ENCODE results near the gene ZBTB46. TPM values are rescaled to one million over a fixed set of nuclear protein-coding genes. Genes with fewer than 3 reads are reported as not detected.
"Not testable (repeated sequence)": the region's sequence is repeated elsewhere in the genome, so short reads cannot be mapped to it uniquely, and the experiment has no call there.

The ZBTB46 gene
- total RNA-seq, 1 experiment from 2014 or later, result 9.5 TPM

DNA sequence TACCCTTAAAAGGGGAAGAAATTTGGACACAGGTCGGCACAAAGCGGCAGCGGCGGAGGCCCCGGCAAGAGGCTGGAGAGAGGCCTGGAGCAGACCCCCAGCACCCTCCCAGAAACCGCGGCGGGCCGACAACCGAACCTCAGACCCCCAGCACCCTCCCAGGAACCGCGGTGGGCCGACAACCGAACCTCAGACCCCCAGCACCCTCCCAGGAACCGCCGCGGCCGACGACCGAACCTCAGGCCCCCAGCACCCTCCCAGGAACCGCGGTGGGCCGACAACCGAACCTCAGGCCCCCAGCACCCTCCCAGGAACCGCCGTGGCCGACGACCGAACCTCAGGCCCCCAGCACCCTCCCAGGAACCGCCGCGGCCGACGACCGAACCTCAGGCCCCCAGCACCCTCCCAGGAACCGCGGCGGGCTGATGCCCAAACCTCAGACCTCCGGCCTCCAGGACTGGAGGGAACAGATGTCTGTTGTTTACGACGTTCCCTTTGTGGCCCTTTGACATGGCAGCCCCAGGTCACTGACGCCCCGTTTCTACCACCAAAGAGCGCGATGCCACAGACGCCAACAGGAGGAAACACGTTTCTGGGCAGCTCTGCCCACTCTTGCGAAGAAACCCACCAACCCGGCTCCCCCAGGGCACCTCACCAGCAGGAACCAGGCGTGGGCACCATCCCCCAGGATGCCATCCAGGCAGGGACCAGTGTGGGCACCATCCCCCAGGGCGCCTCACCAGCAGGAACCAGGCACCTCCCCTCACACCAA, 28.4 kb downstream of the ZBTB46 start:
- Histone ChIP-seq H3K9me3 (peaks cover 6% of the 10 kb centered on the region; the same call in 1 of the 2 replicates), H3K4me3 (ENCODE audit: low read depth, low read length) (no peak overlapping the region), H3K4me1 (no peaks in the 10 kb centered on the region), H3K36me3 (ENCODE audit: control insufficient read depth, insufficient read depth, low read length) (no peaks in the 10 kb centered on the region), H3K27me3 (replicated peaks; ENCODE audit: control insufficient read depth, insufficient read depth, low read length) (no peaks in the 10 kb centered on the region)
- BruUV-seq (replicated peaks), result no TSS peak
- TF ChIP-seq, protein P1, sequence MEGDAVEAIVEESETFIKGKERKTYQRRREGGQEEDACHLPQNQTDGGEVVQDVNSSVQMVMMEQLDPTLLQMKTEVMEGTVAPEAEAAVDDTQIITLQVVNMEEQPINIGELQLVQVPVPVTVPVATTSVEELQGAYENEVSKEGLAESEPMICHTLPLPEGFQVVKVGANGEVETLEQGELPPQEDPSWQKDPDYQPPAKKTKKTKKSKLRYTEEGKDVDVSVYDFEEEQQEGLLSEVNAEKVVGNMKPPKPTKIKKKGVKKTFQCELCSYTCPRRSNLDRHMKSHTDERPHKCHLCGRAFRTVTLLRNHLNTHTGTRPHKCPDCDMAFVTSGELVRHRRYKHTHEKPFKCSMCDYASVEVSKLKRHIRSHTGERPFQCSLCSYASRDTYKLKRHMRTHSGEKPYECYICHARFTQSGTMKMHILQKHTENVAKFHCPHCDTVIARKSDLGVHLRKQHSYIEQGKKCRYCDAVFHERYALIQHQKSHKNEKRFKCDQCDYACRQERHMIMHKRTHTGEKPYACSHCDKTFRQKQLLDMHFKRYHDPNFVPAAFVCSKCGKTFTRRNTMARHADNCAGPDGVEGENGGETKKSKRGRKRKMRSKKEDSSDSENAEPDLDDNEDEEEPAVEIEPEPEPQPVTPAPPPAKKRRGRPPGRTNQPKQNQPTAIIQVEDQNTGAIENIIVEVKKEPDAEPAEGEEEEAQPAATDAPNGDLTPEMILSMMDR (IDR thresholded peaks at IDR 0.05; ENCODE audit: insufficient read depth in 1 of 2, low read depth in 1 of 2, low read length in 1 of 2, severe bottlenecking in 1 of 2, unreplicated experiment in 1 of 2), result no peak
- no peak for DNase-seq
- no peaks in the 10 kb centered on the region for H3K36me3 Mint-ChIP-seq (ENCODE audit: insufficient read depth, unreplicated experiment)
- H3K27me3 Mint-ChIP-seq (ENCODE audit: insufficient read depth, unreplicated experiment), result no peaks in the 10 kb centered on the region
- intact Hi-C loops (cut with micrococcal nuclease; ENCODE audit: unreplicated experiment), result no loop called here
- H3K9me3 Mint-ChIP-seq (ENCODE audit: unreplicated experiment), result no peaks in the 10 kb centered on the region
- H3K4me1 Mint-ChIP-seq (ENCODE audit: low read depth, unreplicated experiment), result no peaks in the 10 kb centered on the region
- H3K27ac Mint-ChIP-seq (ENCODE audit: unreplicated experiment), result no peak overlapping the region
- ChIA-PET POLR2A (no interaction called here), CTCF (no interaction called here)
- no peak overlapping the region for H3K4me3 Mint-ChIP-seq (ENCODE audit: unreplicated experiment)

DNA sequence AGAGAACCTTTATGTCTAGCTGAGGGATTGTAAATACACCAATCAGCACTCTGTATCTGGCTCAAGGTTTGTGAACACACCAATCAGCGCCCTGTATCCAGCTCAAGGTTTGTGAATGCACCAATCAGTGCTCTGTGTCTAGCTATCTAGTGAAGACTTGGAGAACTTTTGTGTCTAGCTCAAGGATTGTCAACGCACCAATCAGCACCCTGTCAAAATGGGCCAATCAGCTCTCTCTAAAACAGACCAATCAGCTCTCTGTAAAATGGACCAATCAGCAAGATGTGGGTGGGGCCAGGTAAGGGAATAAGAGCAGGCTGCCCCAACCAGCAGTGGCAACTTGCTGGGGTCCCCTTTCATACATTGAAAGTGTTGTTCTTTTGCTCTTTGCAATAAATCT, 29.9 kb downstream of the ZBTB46 start:
- H3K27me3 Mint-ChIP-seq (ENCODE audit: insufficient read depth, unreplicated experiment); H3K27ac Mint-ChIP-seq (ENCODE audit: unreplicated experiment); H3K27me3 ChIP-seq (replicated peaks; ENCODE audit: control insufficient read depth, insufficient read depth, low read length); H3K9me3 Mint-ChIP-seq (ENCODE audit: unreplicated experiment); H3K4me3 ChIP-seq (ENCODE audit: low read depth, low read length); BruUV-seq (replicated peaks); H3K9me3 ChIP-seq; H3K36me3 Mint-ChIP-seq (ENCODE audit: insufficient read depth, unreplicated experiment); H3K36me3 ChIP-seq (ENCODE audit: control insufficient read depth, insufficient read depth, low read length); H3K4me1 ChIP-seq; H3K4me1 Mint-ChIP-seq (ENCODE audit: low read depth, unreplicated experiment); POLR2A ChIA-PET; intact Hi-C loops (cut with micrococcal nuclease; ENCODE audit: unreplicated experiment); H3K4me3 Mint-ChIP-seq (ENCODE audit: unreplicated experiment): not testable (repeated sequence)
- DNase-seq, result peak; percentile 50 to 70
- CTCF ChIA-PET, result interaction anchor here (0.9 to 1.1 kb wide), 2 partner anchors 15 to 60 kb away, joined by 3 to 4 read pairs; no protein-coding TSS in a partner anchor

DNA sequence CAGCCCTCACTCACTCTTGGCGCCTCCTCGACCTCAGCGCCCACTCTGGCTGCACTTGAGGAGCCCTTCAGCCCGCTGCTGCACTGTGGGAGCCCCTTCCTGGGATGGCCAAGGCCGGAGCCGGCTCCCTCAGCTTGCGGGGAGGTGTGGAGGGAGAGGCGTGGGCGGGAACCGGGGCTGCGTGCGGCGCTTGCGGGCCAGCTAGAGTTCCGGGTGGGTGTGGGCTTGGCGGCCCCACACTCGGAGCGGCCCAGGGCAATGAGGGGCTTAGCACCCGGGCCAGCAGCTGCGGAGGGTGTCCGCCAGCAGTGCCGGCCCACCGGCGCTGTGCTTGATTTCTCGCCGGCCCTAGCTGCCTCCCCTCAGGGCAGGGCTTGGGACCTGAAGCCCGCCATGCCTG, 30.7 kb downstream of the ZBTB46 start:
- POLR2A ChIA-PET; H3K9me3 ChIP-seq; DNase-seq; BruUV-seq (replicated peaks); H3K4me3 Mint-ChIP-seq (ENCODE audit: unreplicated experiment); intact Hi-C loops (cut with micrococcal nuclease; ENCODE audit: unreplicated experiment); H3K36me3 Mint-ChIP-seq (ENCODE audit: insufficient read depth, unreplicated experiment); H3K4me1 ChIP-seq; H3K4me1 Mint-ChIP-seq (ENCODE audit: low read depth, unreplicated experiment); H3K27me3 Mint-ChIP-seq (ENCODE audit: insufficient read depth, unreplicated experiment); H3K36me3 ChIP-seq (ENCODE audit: control insufficient read depth, insufficient read depth, low read length); H3K27ac Mint-ChIP-seq (ENCODE audit: unreplicated experiment); H3K27me3 ChIP-seq (replicated peaks; ENCODE audit: control insufficient read depth, insufficient read depth, low read length); H3K9me3 Mint-ChIP-seq (ENCODE audit: unreplicated experiment); H3K4me3 ChIP-seq (ENCODE audit: low read depth, low read length): not testable (repeated sequence)
- CTCF ChIA-PET, result interaction anchor here (0.9 to 1.1 kb wide), 2 partner anchors 14 to 59 kb away, joined by 3 to 4 read pairs; no protein-coding TSS in a partner anchor

DNA sequence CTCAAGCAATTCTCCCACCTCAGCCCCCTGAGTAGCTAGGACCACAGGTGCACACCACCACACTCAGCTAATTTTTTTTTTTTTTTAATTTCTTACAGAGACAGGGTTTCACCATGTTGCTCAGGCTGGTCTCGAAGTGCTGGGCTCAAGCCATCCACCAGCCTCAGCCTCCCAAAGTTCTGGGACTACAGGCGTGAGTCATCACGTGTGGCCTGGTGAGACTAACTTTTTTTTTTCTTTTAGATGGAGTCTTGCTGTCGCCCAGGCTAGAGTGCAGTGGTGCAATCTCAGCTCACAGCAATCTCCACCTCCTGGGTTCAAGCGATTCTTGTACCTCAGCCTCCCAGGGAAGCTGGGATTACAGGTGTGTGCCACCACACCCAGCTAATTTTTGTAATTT, 31.9 kb downstream of the ZBTB46 start:
- H3K27me3 Mint-ChIP-seq (ENCODE audit: insufficient read depth, unreplicated experiment); H3K4me3 ChIP-seq (ENCODE audit: low read depth, low read length); H3K4me3 Mint-ChIP-seq (ENCODE audit: unreplicated experiment); H3K27ac Mint-ChIP-seq (ENCODE audit: unreplicated experiment); H3K36me3 ChIP-seq (ENCODE audit: control insufficient read depth, insufficient read depth, low read length); H3K4me1 ChIP-seq; CTCF ChIA-PET; BruUV-seq (replicated peaks); H3K27me3 ChIP-seq (replicated peaks; ENCODE audit: control insufficient read depth, insufficient read depth, low read length); H3K4me1 Mint-ChIP-seq (ENCODE audit: low read depth, unreplicated experiment); DNase-seq; intact Hi-C loops (cut with micrococcal nuclease; ENCODE audit: unreplicated experiment); POLR2A ChIA-PET; H3K9me3 Mint-ChIP-seq (ENCODE audit: unreplicated experiment); H3K9me3 ChIP-seq; H3K36me3 Mint-ChIP-seq (ENCODE audit: insufficient read depth, unreplicated experiment): not testable (repeated sequence)

DNA sequence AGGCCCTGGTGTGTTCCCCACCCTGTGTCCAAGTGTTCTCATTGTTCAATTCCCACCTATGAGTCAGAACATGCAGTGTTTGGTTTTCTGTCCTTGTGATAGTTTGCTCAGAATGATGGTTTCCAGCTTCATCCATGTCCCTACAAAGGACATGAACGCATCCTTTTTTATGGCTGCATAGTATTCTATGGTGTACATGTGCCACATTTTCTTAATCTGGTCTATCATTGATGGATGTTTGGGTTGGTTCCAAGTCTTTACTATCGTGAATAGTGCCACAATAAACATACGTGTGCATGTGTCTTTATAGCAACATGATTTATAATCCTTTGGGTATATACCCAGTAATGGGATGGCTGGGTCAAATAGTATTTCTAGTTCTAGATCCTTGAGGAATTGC, 33.9 kb downstream of the ZBTB46 start:
- DNase-seq; H3K36me3 ChIP-seq (ENCODE audit: control insufficient read depth, insufficient read depth, low read length); H3K4me1 ChIP-seq; H3K27me3 ChIP-seq (replicated peaks; ENCODE audit: control insufficient read depth, insufficient read depth, low read length); H3K27me3 Mint-ChIP-seq (ENCODE audit: insufficient read depth, unreplicated experiment); H3K9me3 ChIP-seq; H3K4me3 Mint-ChIP-seq (ENCODE audit: unreplicated experiment); POLR2A ChIA-PET; intact Hi-C loops (cut with micrococcal nuclease; ENCODE audit: unreplicated experiment); H3K4me1 Mint-ChIP-seq (ENCODE audit: low read depth, unreplicated experiment); H3K4me3 ChIP-seq (ENCODE audit: low read depth, low read length); H3K36me3 Mint-ChIP-seq (ENCODE audit: insufficient read depth, unreplicated experiment); H3K27ac Mint-ChIP-seq (ENCODE audit: unreplicated experiment); CTCF ChIA-PET; H3K9me3 Mint-ChIP-seq (ENCODE audit: unreplicated experiment); BruUV-seq (replicated peaks): not testable (repeated sequence)

Measured in Caco-2 (cell line).